Calu3 (cell line): ENCODE data around the gene FAM241A. TPM values are rescaled to one million over a fixed set of nuclear protein-coding genes. Genes with fewer than 3 reads are reported as not detected.

ENCODE experiments used
- BruUV-seq: library from RNA; stranded (reverse); fragments of 400-500 nt; replicated peaks from 2 replicates; lab custom pipeline; 2021; lab: Mats Ljungman, UMichigan
- CTCF ChIA-PET: fragments of 300-600 bp; sonication (Branson Sonifier 250); formaldehyde crosslinking; loops from one replicate; lab custom pipeline; 2022; ENCODE audit warnings: antibody characterized with exemption; lab: Charles Lee
- DNase-seq: peaks from one replicate; pipeline ENCODE4 v3.0.0; 2022
- H3K27ac Mint-ChIP-seq: one replicate; pipeline ENCODE4 v1.8.0; 2022; ENCODE audit warnings: mixed read lengths; ENCODE audit not compliant: unreplicated experiment
- H3K27me3 Mint-ChIP-seq: one replicate; pipeline ENCODE4 v1.8.0; 2022; ENCODE audit warnings: mixed read lengths; ENCODE audit not compliant: unreplicated experiment
- H3K36me3 Mint-ChIP-seq: one replicate; pipeline ENCODE4 v1.8.0; 2022; ENCODE audit warnings: mild to moderate bottlenecking, moderate library complexity, mixed read lengths; ENCODE audit not compliant: insufficient read depth, unreplicated experiment
- H3K4me1 Mint-ChIP-seq: one replicate; pipeline ENCODE4 v1.8.0; 2022; ENCODE audit warnings: mild to moderate bottlenecking, low read depth, mixed read lengths; ENCODE audit not compliant: unreplicated experiment
- H3K4me3 Mint-ChIP-seq: one replicate; pipeline ENCODE4 v1.8.0; 2022; ENCODE audit warnings: mild to moderate bottlenecking, low read depth, moderate library complexity, mixed read lengths; ENCODE audit not compliant: unreplicated experiment
- H3K9me3 Mint-ChIP-seq: one replicate; pipeline ENCODE4 v1.8.0; 2022; ENCODE audit warnings: low read depth, mixed read lengths; ENCODE audit not compliant: unreplicated experiment
- intact Hi-C: fragments of 100-400 bp; cut with micrococcal nuclease; formaldehyde crosslinking; loops from one replicate; pipeline ENCODE4 v1.10.0; 2022; ENCODE audit not compliant: unreplicated experiment
- total RNA-seq: library from RNA; stranded (reverse); gene quantifications from 2 replicates; pipeline ENCODE4 v1.2.3, GENCODE V29; 2022
- TF ChIP-seq, protein P1 (sequence below): fragments of 200-600 bp; IDR thresholded peaks from one replicate; pipeline ENCODE4 v1.8.0; 2022; ENCODE audit warnings: antibody characterized with exemption; ENCODE audit not compliant: unreplicated experiment

FAM241A gene
- total RNA-seq, 1 experiment from 2014 or later: 1.6 TPM

DNA sequence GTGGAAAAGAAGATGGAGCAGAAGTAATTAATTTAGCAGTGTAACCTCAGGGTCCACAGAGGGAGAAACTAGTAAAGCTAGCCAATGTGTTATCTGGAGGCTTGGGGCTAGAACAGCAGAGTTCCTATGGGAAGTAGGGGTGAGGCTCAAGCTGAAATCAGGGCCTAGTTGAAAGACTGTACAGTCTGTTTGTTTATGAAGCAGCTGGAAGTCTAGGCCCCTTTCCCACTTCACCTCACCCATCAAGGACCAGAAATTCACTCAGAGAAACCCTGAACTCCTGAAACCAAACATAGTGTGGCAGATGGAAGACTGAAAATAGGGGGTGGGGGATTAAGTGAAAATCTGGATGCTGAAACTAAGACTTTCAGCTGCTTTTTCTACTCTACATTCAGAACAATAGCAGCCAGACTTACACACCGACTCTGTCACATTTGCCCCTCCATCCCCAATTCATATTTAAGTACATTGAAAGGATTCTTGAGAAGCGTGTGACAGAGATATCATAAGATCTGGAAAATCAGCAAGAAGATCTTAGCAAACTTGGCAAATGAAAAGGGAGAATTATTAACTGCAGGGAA is 32.6 kb upstream of the FAM241A start:
- H3K27me3 Mint-ChIP-seq: no peaks in the 10 kb centered on the region
- BruUV-seq: no TSS peak
- CTCF ChIA-PET: interaction anchor here (0.5 to 1.6 kb wide), 2 partner anchors 120 to 555 kb away, joined by 3 to 5 read pairs; no protein-coding TSS in a partner anchor
- no peak for DNase-seq
- H3K4me3 Mint-ChIP-seq: peak overlapping the region; percentile 22
- H3K9me3 Mint-ChIP-seq: no peaks in the 10 kb centered on the region
- H3K36me3 Mint-ChIP-seq: no peaks in the 10 kb centered on the region
- TF ChIP-seq, protein P1, sequence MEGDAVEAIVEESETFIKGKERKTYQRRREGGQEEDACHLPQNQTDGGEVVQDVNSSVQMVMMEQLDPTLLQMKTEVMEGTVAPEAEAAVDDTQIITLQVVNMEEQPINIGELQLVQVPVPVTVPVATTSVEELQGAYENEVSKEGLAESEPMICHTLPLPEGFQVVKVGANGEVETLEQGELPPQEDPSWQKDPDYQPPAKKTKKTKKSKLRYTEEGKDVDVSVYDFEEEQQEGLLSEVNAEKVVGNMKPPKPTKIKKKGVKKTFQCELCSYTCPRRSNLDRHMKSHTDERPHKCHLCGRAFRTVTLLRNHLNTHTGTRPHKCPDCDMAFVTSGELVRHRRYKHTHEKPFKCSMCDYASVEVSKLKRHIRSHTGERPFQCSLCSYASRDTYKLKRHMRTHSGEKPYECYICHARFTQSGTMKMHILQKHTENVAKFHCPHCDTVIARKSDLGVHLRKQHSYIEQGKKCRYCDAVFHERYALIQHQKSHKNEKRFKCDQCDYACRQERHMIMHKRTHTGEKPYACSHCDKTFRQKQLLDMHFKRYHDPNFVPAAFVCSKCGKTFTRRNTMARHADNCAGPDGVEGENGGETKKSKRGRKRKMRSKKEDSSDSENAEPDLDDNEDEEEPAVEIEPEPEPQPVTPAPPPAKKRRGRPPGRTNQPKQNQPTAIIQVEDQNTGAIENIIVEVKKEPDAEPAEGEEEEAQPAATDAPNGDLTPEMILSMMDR: no peak
- intact Hi-C loops: loop anchor here (5.0 kb wide), 1 partner anchor 35 kb away; the partner anchor contains the start of gene FAM241A
- H3K27ac Mint-ChIP-seq: peak overlapping the region; percentile 77
- H3K4me1 Mint-ChIP-seq: peaks cover 35% of the 10 kb centered on the region

DNA sequence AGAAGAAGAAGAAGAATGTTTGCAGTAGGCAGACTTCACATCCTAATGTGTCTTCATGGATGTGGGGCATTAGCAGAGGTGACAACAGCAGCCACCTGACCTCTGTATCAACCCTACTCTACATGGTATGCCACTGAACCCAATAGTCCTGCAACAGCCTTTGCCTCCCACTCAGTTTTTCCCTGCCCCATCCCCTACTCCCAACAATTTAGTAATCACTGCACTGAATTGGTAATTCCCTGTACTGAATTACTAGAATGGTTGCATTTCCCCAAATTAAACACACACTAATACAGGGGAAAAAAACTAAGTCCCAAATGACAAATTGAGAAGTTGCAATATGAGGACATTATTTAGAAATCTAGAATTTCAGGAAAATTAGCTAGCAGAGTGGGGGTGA is 31.4 kb upstream of the FAM241A start:
- Mint-ChIP-seq H3K4me3 (peak overlapping the region; percentile 22), H3K27me3 (no peaks in the 10 kb centered on the region), H3K4me1 (peaks cover 35% of the 10 kb centered on the region), H3K27ac (peak overlapping the region; percentile 77), H3K36me3 (no peaks in the 10 kb centered on the region), H3K9me3 (no peaks in the 10 kb centered on the region)
- intact Hi-C loops: loop anchor here (5.0 kb wide), 1 partner anchor 33 kb away; the partner anchor contains the start of gene FAM241A
- CTCF ChIA-PET: interaction anchor here (0.8 to 1.6 kb wide), 2 partner anchors 118 to 214 kb away, joined by 4 to 5 read pairs; no protein-coding TSS in a partner anchor
- BruUV-seq: no TSS peak
- TF ChIP-seq, protein P1: no peak
- DNase-seq: no peak

DNA sequence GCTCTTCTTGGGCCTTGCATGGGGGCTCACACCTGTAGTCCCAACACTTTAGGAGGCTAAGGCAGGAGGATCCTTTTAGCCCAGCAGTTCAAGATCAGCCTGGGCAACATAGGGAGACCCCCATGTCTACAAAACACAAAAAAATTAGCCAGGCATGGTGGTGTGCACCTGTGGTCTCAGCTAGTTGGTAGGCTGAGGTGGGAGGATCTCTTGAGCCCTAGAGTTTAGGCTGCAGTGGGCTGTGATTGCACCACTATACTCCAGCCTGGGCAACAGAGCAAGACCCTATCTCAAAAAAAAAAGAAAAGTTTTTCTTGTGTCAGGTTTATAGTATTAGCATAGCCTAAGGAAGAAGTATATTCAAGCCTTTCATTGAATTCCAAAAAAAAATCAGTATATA is 30.8 kb upstream of the FAM241A start:
- intact Hi-C loops: loop anchor here (5.0 kb wide), 1 partner anchor 33 kb away; the partner anchor contains the start of gene FAM241A
- CTCF ChIA-PET: no interaction called here
- H3K4me1 Mint-ChIP-seq: peaks cover 34% of the 10 kb centered on the region
- no peaks in the 10 kb centered on the region for H3K9me3 Mint-ChIP-seq
- H3K36me3 Mint-ChIP-seq: no peaks in the 10 kb centered on the region
- H3K4me3 Mint-ChIP-seq: no peak overlapping the region
- no TSS peak for BruUV-seq
- H3K27me3 Mint-ChIP-seq: no peaks in the 10 kb centered on the region
- no peak for DNase-seq
- TF ChIP-seq, protein P1: no peak
- H3K27ac Mint-ChIP-seq: no peak overlapping the region

DNA sequence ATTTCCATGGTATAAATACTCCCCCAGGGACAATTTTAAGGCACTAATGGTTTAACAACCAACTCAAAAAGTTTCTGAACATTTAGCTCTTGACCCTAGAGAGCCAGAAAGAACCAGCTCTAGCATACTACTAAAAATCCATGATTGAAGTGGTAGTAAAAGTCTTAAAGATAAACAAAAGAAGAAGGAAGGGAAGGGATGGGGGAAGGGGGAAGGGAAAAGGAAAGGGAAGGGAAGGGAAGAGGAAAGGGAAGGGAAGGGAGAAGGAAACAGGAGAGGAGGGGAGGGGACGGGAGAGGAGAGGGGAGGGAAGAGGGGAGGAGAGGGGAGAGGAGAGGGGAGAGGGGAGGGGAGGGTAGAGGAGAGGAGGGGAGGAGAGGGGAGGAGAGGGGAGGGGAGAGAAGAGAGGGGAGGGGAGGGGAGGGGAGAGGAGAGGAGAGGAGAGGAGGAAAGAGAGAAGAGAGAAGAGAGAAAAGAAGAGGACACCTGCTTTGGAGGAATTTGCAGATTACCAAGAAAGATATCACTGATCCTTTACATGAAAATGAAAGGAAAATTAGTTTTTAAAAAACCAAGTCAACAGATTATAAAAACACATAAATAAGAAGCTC is 26.4 kb upstream of the FAM241A start:
- CTCF ChIA-PET: no interaction called here
- intact Hi-C loops: no loop called here
- no peaks in the 10 kb centered on the region for H3K9me3 Mint-ChIP-seq
- H3K36me3 Mint-ChIP-seq: no peaks in the 10 kb centered on the region
- BruUV-seq: no TSS peak
- DNase-seq: no peak
- H3K27ac Mint-ChIP-seq: no peak overlapping the region
- H3K4me3 Mint-ChIP-seq: no peak overlapping the region
- peaks cover 6% of the 10 kb centered on the region for H3K4me1 Mint-ChIP-seq
- TF ChIP-seq, protein P1: no peak
- no peaks in the 10 kb centered on the region for H3K27me3 Mint-ChIP-seq
